ENCODE data around the gene ANKFY1.
"Not testable (repeated sequence)": the region's sequence is repeated elsewhere in the genome, so short reads cannot be mapped to it uniquely, and the experiment has no call there.

The ANKFY1 gene

GRCh38 chr17:4204190-4204589 lies 59.6 kb downstream of the ANKFY1 start:
- DNase-seq (ENCODE audit: extremely low read depth, insufficient read length), result no peak
- Histone ChIP-seq H3K36me3 (ENCODE audit: control insufficient read depth, insufficient read depth, low read length) (peaks cover 8% of the 10 kb centered on the region), H3K27me3 (replicated peaks; ENCODE audit: control insufficient read depth, insufficient read depth, low read length) (no peaks in the 10 kb centered on the region), H3K4me3 (replicated peaks; ENCODE audit: low read depth, low read length) (no peak overlapping the region)
- TF ChIP-seq CTCF (IDR thresholded peaks at IDR 0.05; ENCODE audit: insufficient read depth, low read length, poor library complexity, severe bottlenecking), result no peak

- H3K36me3 ChIP-seq (ENCODE audit: control insufficient read depth, insufficient read depth, low read length), result peaks cover 8% of the 10 kb centered on the region
- no peak for DNase-seq (ENCODE audit: extremely low read depth, insufficient read length)
- TF ChIP-seq CTCF (IDR thresholded peaks at IDR 0.05; ENCODE audit: insufficient read depth, low read length, poor library complexity, severe bottlenecking), result no peak
- no peak overlapping the region for H3K4me3 ChIP-seq (replicated peaks; ENCODE audit: low read depth, low read length)
- no peaks in the 10 kb centered on the region for H3K27me3 ChIP-seq (replicated peaks; ENCODE audit: control insufficient read depth, insufficient read depth, low read length)
Measured at GRCh38 chr17:4201226-4201625, 62.6 kb downstream of the ANKFY1 start.

- H3K4me3 ChIP-seq (replicated peaks; ENCODE audit: low read depth, low read length), result no peak overlapping the region
- DNase-seq (ENCODE audit: extremely low read depth, insufficient read length), result no peak
- H3K36me3 ChIP-seq (ENCODE audit: control insufficient read depth, insufficient read depth, low read length), result peaks cover 12% of the 10 kb centered on the region
- H3K27me3 ChIP-seq (replicated peaks; ENCODE audit: control insufficient read depth, insufficient read depth, low read length), result no peaks in the 10 kb centered on the region
- peak; percentile 75 for TF ChIP-seq CTCF (IDR thresholded peaks at IDR 0.05; ENCODE audit: insufficient read depth, low read length, poor library complexity, severe bottlenecking)
Measured at GRCh38 chr17:4199818-4200402, 63.9 kb downstream of the ANKFY1 start.

- Histone ChIP-seq H3K36me3 (ENCODE audit: control insufficient read depth, insufficient read depth, low read length) (peaks cover 10% of the 10 kb centered on the region), H3K4me3 (replicated peaks; ENCODE audit: low read depth, low read length) (no peak overlapping the region), H3K27me3 (replicated peaks; ENCODE audit: control insufficient read depth, insufficient read depth, low read length) (no peaks in the 10 kb centered on the region)
- TF ChIP-seq CTCF (IDR thresholded peaks at IDR 0.05; ENCODE audit: insufficient read depth, low read length, poor library complexity, severe bottlenecking), result no peak
- DNase-seq (ENCODE audit: extremely low read depth, insufficient read length), result no peak
Measured at GRCh38 chr17:4198995-4199394, 64.8 kb downstream of the ANKFY1 start.

- TF ChIP-seq CTCF (IDR thresholded peaks at IDR 0.05; ENCODE audit: insufficient read depth, low read length, poor library complexity, severe bottlenecking), result no peak
- Histone ChIP-seq H3K36me3 (ENCODE audit: control insufficient read depth, insufficient read depth, low read length) (peaks cover 11% of the 10 kb centered on the region), H3K4me3 (replicated peaks; ENCODE audit: low read depth, low read length) (no peak overlapping the region), H3K27me3 (replicated peaks; ENCODE audit: control insufficient read depth, insufficient read depth, low read length) (no peaks in the 10 kb centered on the region)
- DNase-seq (ENCODE audit: extremely low read depth, insufficient read length), result no peak
Measured at GRCh38 chr17:4195306-4195705, 68.5 kb downstream of the ANKFY1 start.

GRCh38 chr17:4194796-4195195 lies 69.0 kb downstream of the ANKFY1 start:
- H3K4me3 ChIP-seq (replicated peaks; ENCODE audit: low read depth, low read length), result no peak overlapping the region
- DNase-seq (ENCODE audit: extremely low read depth, insufficient read length), result no peak
- TF ChIP-seq CTCF (IDR thresholded peaks at IDR 0.05; ENCODE audit: insufficient read depth, low read length, poor library complexity, severe bottlenecking), result no peak
- no peaks in the 10 kb centered on the region for H3K27me3 ChIP-seq (replicated peaks; ENCODE audit: control insufficient read depth, insufficient read depth, low read length)
- peaks cover 12% of the 10 kb centered on the region for H3K36me3 ChIP-seq (ENCODE audit: control insufficient read depth, insufficient read depth, low read length)

- not testable (repeated sequence) for H3K27me3 ChIP-seq (replicated peaks; ENCODE audit: control insufficient read depth, insufficient read depth, low read length); H3K4me3 ChIP-seq (replicated peaks; ENCODE audit: low read depth, low read length); DNase-seq (ENCODE audit: extremely low read depth, insufficient read length)
- peaks cover 26% of the 10 kb centered on the region for H3K36me3 ChIP-seq (ENCODE audit: control insufficient read depth, insufficient read depth, low read length)
Measured at GRCh38 chr17:4190791-4191190, 73.0 kb downstream of the ANKFY1 start.

All from GM06990 (cell line).